ENCODE results near the gene ARHGAP45.

Gene ARHGAP45

GRCh38 chr19:1038978-1039645 is 27.9 kb upstream of the ARHGAP45 start:
- no peak for DNase-seq (ENCODE audit: low spot score)

GRCh38 chr19:1039646-1040475 is 27.1 kb upstream of the ARHGAP45 start, which contains the start of gene ABCA7:
TSS of gene ABCA7 (plus strand) at chr19:1040107. CDS start at chr19:1041362, 1,255 bp downstream.
- DNase-seq (ENCODE audit: low spot score), result peak; percentile 100

- peak; percentile 94 for DNase-seq (ENCODE audit: low spot score)
Observed at GRCh38 chr19:1040476-1041271, 26.3 kb upstream of the ARHGAP45 start.

GRCh38 chr19:1041272-1041834 is 25.6 kb upstream of the ARHGAP45 start:
- DNase-seq (ENCODE audit: low spot score), result no peak

- DNase-seq (ENCODE audit: low spot score), result no peak
Observed at GRCh38 chr19:1041835-1042685, 24.9 kb upstream of the ARHGAP45 start.

- DNase-seq (ENCODE audit: low spot score), result no peak
Observed at GRCh38 chr19:1042689-1043511, 24.1 kb upstream of the ARHGAP45 start.

GRCh38 chr19:1045247-1045603 is 21.7 kb upstream of the ARHGAP45 start:
- DNase-seq (ENCODE audit: low spot score), result peak; percentile 63

GRCh38 chr19:1046117-1046626 is 20.8 kb upstream of the ARHGAP45 start:
- DNase-seq (ENCODE audit: low spot score), result no peak

- DNase-seq (ENCODE audit: low spot score), result no peak
Observed at GRCh38 chr19:1046836-1047695, 19.9 kb upstream of the ARHGAP45 start.

- DNase-seq (ENCODE audit: low spot score), result no peak
Observed at GRCh38 chr19:1047696-1048147, 19.2 kb upstream of the ARHGAP45 start.

GRCh38 chr19:1049106-1049505 is 17.9 kb upstream of the ARHGAP45 start:
- DNase-seq (ENCODE audit: low spot score), result no peak

GRCh38 chr19:1049800-1050199 is 17.2 kb upstream of the ARHGAP45 start:
- no peak for DNase-seq (ENCODE audit: low spot score)

GRCh38 chr19:1050989-1051788 is 15.8 kb upstream of the ARHGAP45 start:
- no peak for DNase-seq (ENCODE audit: low spot score)

GRCh38 chr19:1051791-1052190 is 15.2 kb upstream of the ARHGAP45 start:
- no peak for DNase-seq (ENCODE audit: low spot score)

- no peak for DNase-seq (ENCODE audit: low spot score)
Observed at GRCh38 chr19:1052349-1052975, 14.5 kb upstream of the ARHGAP45 start.

GRCh38 chr19:1053176-1054101 is 13.5 kb upstream of the ARHGAP45 start:
- no peak for DNase-seq (ENCODE audit: low spot score)

Measured in activated CD4-positive, alpha-beta T cell treated with anti-CD3 and anti-CD28 coated beads, Interleukin-2, Interleukin-4, amounts not matched to agents 100 ng/mL and 50 ng/mL, durations not matched to agents 16 hours and 8 hours (primary cell).